ENCODE results near the gene TNFRSF13B.

- TF ChIP-seq CTCF (IDR thresholded peaks at IDR 0.05; ENCODE audit: low read length), result no peak
- TF ChIP-seq EZH2 (IDR thresholded peaks at IDR 0.05; ENCODE audit: borderline replicate concordance, low read length), result no peak
Observed at GRCh38 chr17:16945136-16945482, 26.8 kb downstream of the TNFRSF13B start.
